GM23248 (cell line): Measurements from ENCODE around the gene MYO3A. TPM values are rescaled to one million over a fixed set of nuclear protein-coding genes. Genes with fewer than 3 reads are reported as not detected.

Experiments
- DNase-seq: peaks from one replicate; pipeline ENCODE4 v3.0.0-alpha.2; 2015
- H2AFZ ChIP-seq: fragments of 200-600 bp; sonication (generic); 2 replicates; pipeline ENCODE4 v1.6.1; 2016; ENCODE audit warnings: antibody characterized with exemption
- H3F3A ChIP-seq: fragments of 200-600 bp; sonication (generic); 2 replicates; pipeline ENCODE4 v1.6.1; 2016; ENCODE audit warnings: mild to moderate bottlenecking, antibody characterized with exemption, mixed run types; ENCODE audit not compliant: insufficient read depth
- H3K27ac ChIP-seq: fragments of 200-600 bp; sonication (generic); 2 replicates; pipeline ENCODE4 v1.5.1; 2016; ENCODE audit warnings: mild to moderate bottlenecking
- H3K27me3 ChIP-seq: fragments of 200-600 bp; sonication (generic); replicated peaks from 2 replicates; pipeline ENCODE4 v1.6.1; 2016; ENCODE audit warnings: mild to moderate bottlenecking; ENCODE audit not compliant: insufficient read depth
- H3K36me3 ChIP-seq: fragments of 200-600 bp; sonication (generic); 2 replicates; pipeline ENCODE4 v1.6.1; 2016; ENCODE audit warnings: low read depth, mild to moderate bottlenecking
- H3K4me1 ChIP-seq: fragments of 200-600 bp; sonication (generic); 2 replicates; pipeline ENCODE4 v1.6.1; 2016; ENCODE audit warnings: mild to moderate bottlenecking; ENCODE audit not compliant: insufficient read depth
- H3K4me2 ChIP-seq: fragments of 200-600 bp; sonication (generic); one replicate; pipeline ENCODE4 v1.6.1; 2016; ENCODE audit warnings: mild to moderate bottlenecking; ENCODE audit not compliant: unreplicated experiment
- H3K4me3 ChIP-seq: fragments of 200-600 bp; sonication (generic); 2 replicates; pipeline ENCODE4 v1.5.1; 2016; ENCODE audit warnings: mild to moderate bottlenecking
- H3K79me2 ChIP-seq: fragments of 200-600 bp; sonication (generic); 2 replicates; pipeline ENCODE4 v1.6.1; 2016; ENCODE audit warnings: mild to moderate bottlenecking; ENCODE audit not compliant: insufficient read depth
- H3K9ac ChIP-seq: fragments of 200-600 bp; sonication (generic); 2 replicates; pipeline ENCODE4 v1.6.1; 2016; ENCODE audit warnings: mild to moderate bottlenecking
- H3K9me2 ChIP-seq: fragments of 200-600 bp; sonication (generic); 2 replicates; pipeline ENCODE4 v1.6.1; 2016; ENCODE audit warnings: mixed run types, mild to moderate bottlenecking, moderate library complexity; ENCODE audit not compliant: insufficient read depth
- H3K9me3 ChIP-seq: fragments of 200-600 bp; sonication (generic); one replicate; pipeline ENCODE4 v1.6.1; 2017; ENCODE audit warnings: low read depth
- H4K20me1 ChIP-seq: fragments of 200-600 bp; sonication (generic); 2 replicates; pipeline ENCODE4 v1.6.0; 2016; ENCODE audit not compliant: insufficient read depth
- EZH2 ChIP-seq: fragments of 200-600 bp; sonication (generic); IDR thresholded peaks from 2 replicates; pipeline ENCODE4 v1.6.1; 2018; ENCODE audit warnings: antibody characterized with exemption, mild to moderate bottlenecking; ENCODE audit not compliant: insufficient read depth, poor library complexity, severe bottlenecking
- EZH2phosphoT487 ChIP-seq: fragments of 200-600 bp; sonication (generic); IDR thresholded peaks from 2 replicates; pipeline ENCODE4 v1.6.1; 2018; ENCODE audit warnings: antibody characterized with exemption, moderate library complexity, mild to moderate bottlenecking, low read depth; ENCODE audit not compliant: insufficient read depth
- WGBS, 2 experiments: methylation state at CpG; one replicate each; pipeline ENCODE4 v1.1.6; 2015 to 2017; ENCODE audit warnings: low lambda C conversion rate in 2 of 2, low coverage in 1 of 2; ENCODE audit errors: missing lambda C conversion rate in 2 of 2; 5-methylcytosine and 5-hydroxymethylcytosine counted together
- in situ Hi-C: fragments of 300-500 bp; cut with MboI; formaldehyde crosslinking; loops from 2 replicates; pipeline ENCODE4 v1.15.0; 2020
- polyA plus RNA-seq: library from polyadenylated mRNA; unstranded; fragments of >200 nt; fragmentation: Nextera tagmentation; extraction: Ambion mirVana; gene quantifications from 2 replicates; pipeline ENCODE4 v1.2.1, GENCODE V29; 2016
- total RNA-seq: library from RNA; depleted of rRNA; stranded (reverse); fragments of >200 nt; shearing (Covaris generic); gene quantifications from 2 replicates; pipeline ENCODE4 v1.2.3, GENCODE V29; 2014

MYO3A gene
- total and polyA plus RNA-seq, 2 experiments from 2014 or later, result not detected

GRCh38 chr10:25952857-25953256 lies 18.8 kb downstream of the MYO3A start:
- in situ Hi-C loops, result no loop called here
- H3K27me3 ChIP-seq, result no peaks in the 10 kb centered on the region
- no peak overlapping the region for H3K4me3 ChIP-seq
- H3K36me3 ChIP-seq, result no peaks in the 10 kb centered on the region
- no peak overlapping the region for H3K9ac ChIP-seq
- no peaks in the 10 kb centered on the region for H3K79me2 ChIP-seq
- H2AFZ ChIP-seq, result no peak overlapping the region
- H3K4me1 ChIP-seq, result no peaks in the 10 kb centered on the region
- 2 to 9% methylated on average over 2 of the region's 2 CpGs for WGBS, 2 experiments
- no peak for TF ChIP-seq EZH2
- TF ChIP-seq EZH2phosphoT487, result no peak
- H3K9me2 ChIP-seq, result no peaks in the 10 kb centered on the region
- H3K4me2 ChIP-seq, result no peak overlapping the region
- no peak for DNase-seq
- H4K20me1 ChIP-seq, result no peaks in the 10 kb centered on the region
- H3F3A ChIP-seq, result no peaks in the 10 kb centered on the region
- H3K9me3 ChIP-seq, result no peaks in the 10 kb centered on the region
- H3K27ac ChIP-seq, result no peak overlapping the region

DNA sequence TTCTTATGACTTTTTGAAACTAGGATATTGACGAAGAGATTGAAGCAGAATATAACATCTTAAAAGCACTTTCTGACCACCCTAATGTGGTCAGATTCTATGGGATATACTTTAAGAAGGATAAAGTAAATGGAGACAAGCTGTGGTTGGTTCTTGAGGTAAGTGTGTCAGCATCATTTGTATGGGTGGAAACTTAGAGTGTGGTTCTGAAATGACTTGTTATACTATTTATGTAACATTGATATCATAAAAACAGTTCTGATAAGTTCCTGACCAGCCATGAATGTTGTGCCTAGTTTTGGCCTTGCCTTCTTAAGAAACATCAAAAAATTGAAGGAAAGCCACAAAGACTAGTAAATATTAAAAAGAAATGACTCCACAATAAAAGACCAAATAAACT lies 20.8 kb downstream of the MYO3A start:
- no peak for TF ChIP-seq EZH2phosphoT487
- Histone ChIP-seq H2AFZ (no peak overlapping the region), H3K4me3 (no peak overlapping the region), H3K36me3 (no peaks in the 10 kb centered on the region), H3K9ac (no peak overlapping the region), H3K27me3 (no peaks in the 10 kb centered on the region), H4K20me1 (no peaks in the 10 kb centered on the region), H3K9me2 (no peaks in the 10 kb centered on the region), H3K9me3 (no peaks in the 10 kb centered on the region), H3K27ac (no peak overlapping the region), H3F3A (no peaks in the 10 kb centered on the region), H3K4me1 (no peaks in the 10 kb centered on the region), H3K4me2 (no peak overlapping the region), H3K79me2 (no peaks in the 10 kb centered on the region)
- DNase-seq, result no peak
- in situ Hi-C loops, result no loop called here
- WGBS, 2 experiments, result 0 to 7% methylated on average over 1 of the region's 1 CpG

DNA sequence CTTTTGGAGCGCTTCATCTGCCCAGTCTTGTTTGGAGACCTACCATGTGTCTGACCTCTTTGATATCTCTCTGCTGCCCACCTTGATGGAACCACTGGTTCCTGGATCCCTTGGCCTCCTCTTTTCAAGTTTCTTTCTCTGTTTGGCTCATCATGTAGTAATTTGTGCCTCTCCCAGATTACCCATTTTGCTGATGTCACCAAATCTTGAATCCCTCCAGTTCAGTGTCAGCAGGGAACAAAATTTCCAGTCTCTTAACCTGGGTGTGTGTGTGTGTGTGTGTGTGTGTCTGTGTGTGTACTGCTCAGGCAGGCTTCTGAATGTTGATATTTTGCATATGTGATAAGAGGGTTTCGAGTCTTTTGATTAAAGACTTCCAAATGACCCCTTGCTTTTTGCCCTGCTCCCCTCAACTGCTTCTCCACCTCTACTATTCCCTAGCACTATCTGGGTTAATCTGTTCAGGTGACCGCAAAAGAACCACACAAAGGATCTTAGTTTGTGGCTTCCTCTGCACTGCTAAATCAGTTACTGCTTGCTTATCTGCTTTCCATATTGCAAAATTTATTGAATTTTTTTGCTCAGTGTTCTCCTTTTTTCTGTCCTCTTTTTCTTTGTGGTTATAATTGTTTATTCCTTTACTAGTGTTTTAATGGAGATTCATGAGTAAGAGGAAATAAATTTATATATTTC lies 25.7 kb downstream of the MYO3A start:
- 32 to 33% methylated on average over 3 of the region's 3 CpGs for WGBS, 2 experiments
- Histone ChIP-seq H3K36me3 (no peaks in the 10 kb centered on the region), H3K9me2 (no peaks in the 10 kb centered on the region), H3K4me2 (no peak overlapping the region), H4K20me1 (no peaks in the 10 kb centered on the region), H3K4me3 (no peak overlapping the region), H2AFZ (no peak overlapping the region), H3K4me1 (no peaks in the 10 kb centered on the region), H3K27ac (no peak overlapping the region), H3K9me3 (no peaks in the 10 kb centered on the region), H3K79me2 (no peaks in the 10 kb centered on the region), H3K9ac (no peak overlapping the region), H3F3A (no peaks in the 10 kb centered on the region), H3K27me3 (no peaks in the 10 kb centered on the region)
- no peak for DNase-seq
- in situ Hi-C loops, result no loop called here
- TF ChIP-seq EZH2phosphoT487 (no peak), EZH2 (no peak)

DNA sequence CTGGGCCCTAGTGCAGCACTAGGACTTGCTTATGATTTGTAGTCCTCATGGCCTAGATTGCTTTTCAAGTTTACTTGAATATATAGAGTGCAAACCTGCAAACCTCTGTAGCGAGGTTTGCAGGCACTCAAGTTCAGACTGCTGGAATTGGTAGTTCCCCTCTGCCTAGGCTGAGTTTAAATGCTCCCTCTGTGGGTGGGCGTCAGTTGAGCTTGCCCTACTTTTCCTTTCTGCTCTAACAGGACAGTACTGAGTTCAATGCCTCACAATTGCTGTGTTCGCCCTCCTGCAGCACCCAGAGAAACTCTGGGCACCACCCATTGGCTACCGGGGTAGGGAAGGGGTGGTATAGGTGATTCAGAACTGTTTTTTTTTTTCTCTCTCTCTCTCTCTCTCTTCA lies 31.6 kb downstream of the MYO3A start:
- no peak overlapping the region for H3K27ac ChIP-seq

More for the DNA sequence above, 31.6 kb downstream of the MYO3A start:
- no peak overlapping the region for H2AFZ ChIP-seq
- TF ChIP-seq EZH2 (no peak), EZH2phosphoT487 (no peak)
- H3K4me3 ChIP-seq, result no peak overlapping the region
- H4K20me1 ChIP-seq, result no peaks in the 10 kb centered on the region
- H3K36me3 ChIP-seq, result no peaks in the 10 kb centered on the region
- no peaks in the 10 kb centered on the region for H3K79me2 ChIP-seq
- H3K4me1 ChIP-seq, result no peaks in the 10 kb centered on the region
- no peaks in the 10 kb centered on the region for H3F3A ChIP-seq
- no peak for DNase-seq
- no peak overlapping the region for H3K9ac ChIP-seq
- no peak overlapping the region for H3K4me2 ChIP-seq
- H3K27me3 ChIP-seq, result no peaks in the 10 kb centered on the region
- no peaks in the 10 kb centered on the region for H3K9me3 ChIP-seq
- H3K9me2 ChIP-seq, result no peaks in the 10 kb centered on the region
- WGBS, 2 experiments, result 10 to 11% methylated on average over 4 of the region's 4 CpGs
- in situ Hi-C loops, result no loop called here
